Measurements from ENCODE around the gene ALDH2. TPM values are rescaled to one million over a fixed set of nuclear protein-coding genes. Genes with fewer than 3 reads are reported as not detected.

Gene ALDH2
- total and polyA plus RNA-seq, 9 of the 15 experiments (the other 6 are each of a cell fraction or from before 2014, with no cell fraction given): 1.9 to 22.5 (median 12.2) TPM

DNA sequence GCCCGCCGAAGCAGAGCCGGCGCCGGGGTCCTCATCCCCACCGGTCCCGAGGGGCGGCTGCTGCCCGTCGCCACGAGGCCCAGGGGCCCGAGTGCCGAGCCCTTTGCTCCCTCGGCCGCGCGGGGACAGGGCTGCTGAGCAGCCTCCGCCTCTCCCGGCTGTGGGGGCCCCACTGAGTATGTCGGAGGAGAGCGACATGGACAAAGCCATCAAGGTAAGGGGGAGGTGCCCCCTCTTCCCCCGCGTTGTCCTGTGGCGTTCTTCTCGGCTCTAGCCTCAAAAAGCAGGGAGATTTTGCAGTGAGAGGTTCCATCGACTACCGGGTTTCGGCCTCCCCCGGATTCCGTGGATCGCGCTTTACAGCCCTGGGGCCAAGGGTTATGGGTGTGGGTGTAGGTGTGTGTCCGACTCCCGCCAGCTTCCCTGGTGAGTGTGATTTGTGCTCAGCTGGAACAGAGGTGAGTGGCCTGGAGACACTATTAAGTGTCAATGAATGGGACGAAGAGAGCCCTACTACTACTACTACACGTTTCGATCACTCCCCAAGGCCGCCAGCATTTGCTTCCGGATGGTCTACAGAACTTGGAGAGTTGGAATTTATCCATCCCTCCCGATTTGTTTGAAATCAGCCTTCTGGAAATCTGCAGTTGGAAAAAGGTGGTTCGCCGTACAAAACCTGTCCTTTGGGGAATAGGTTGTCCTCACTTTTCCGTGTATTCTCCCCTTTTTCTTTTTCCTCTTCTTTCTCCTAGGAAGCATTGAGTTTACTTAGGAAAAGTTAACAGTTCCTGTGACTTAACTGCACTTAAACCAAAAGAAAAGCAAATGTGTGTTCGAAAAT, 76.0 kb downstream of the ALDH2 start:
- ATAC-seq (peak; percentile 55), DNase-seq (ENCODE audit: extremely low read depth in 1 of 4, low spot score in 3 of 4) (peak in 2 of 4 experiments; percentile 52 to 78), FAIRE-seq (peak; percentile 15)
- Histone ChIP-seq H3K4me2 (ENCODE audit: insufficient read depth, low read length) (peak overlapping the region; percentile 98), H3K9ac (ENCODE audit: insufficient read depth in 1 of 2, low read depth in 2 of 2, low read length in 2 of 2) (peak overlapping the region; percentile 94 to 98), H3K27me3 (ENCODE audit: control insufficient read depth in 2 of 2, insufficient read depth in 2 of 2, low read length in 2 of 2) (no peaks in the 10 kb centered on the region), H3K9me3 (replicated peaks; ENCODE audit: control insufficient read depth, insufficient read depth, low read depth, low read length) (no peaks in the 10 kb centered on the region), H3K79me2 (ENCODE audit: control insufficient read depth, insufficient read depth, low read length) (peaks cover 85% of the 10 kb centered on the region), H3K9me1 (ENCODE audit: control insufficient read depth, insufficient read depth, low read length) (peaks cover 3% of the 10 kb centered on the region), H2AFZ (ENCODE audit: low read depth, low read length) (peak overlapping the region; percentile 88), H4K20me1 (replicated peaks; ENCODE audit: control insufficient read depth, insufficient read depth, low read length) (0 out of 2 replicates have a peak, but pooled peaks cover 4% of the 10 kb centered on the region), H3K4me1 (replicated peaks in 1 of 2; ENCODE audit: control insufficient read depth in 2 of 2, insufficient read depth in 2 of 2, low read length in 2 of 2) (peaks cover 23 to 36% of the 10 kb centered on the region in 2 experiments; a peak in 4 of 5 replicates), H3K36me3 (ENCODE audit: control insufficient read depth, insufficient read depth, low read length) (peaks cover 44% of the 10 kb centered on the region), H3K27ac (ENCODE audit: extremely low read depth, low read depth, low read length) (peak overlapping the region; percentile 98), H3K4me3 (peak overlapping the region; percentile 85)
- CTCF ChIA-PET (ENCODE audit: low intra/inter-chr PET ratio): no interaction called here
- POLR2A ChIA-PET: interaction anchor here (0.6 to 2.1 kb wide), 11 partner anchors 10 to 1256 kb away, joined by 3 to 12 read pairs (median 3); partner anchors contain the start of genes ERP29 and TMEM116
- intact Hi-C loops (cut with micrococcal nuclease) (loop anchor here (5.0 to 10.0 kb wide), 2 partner anchors 170 to 562 kb away; partner anchors contain the start of genes ERP29, RPL6 and TMEM116), in situ Hi-C loops (cut with MboI) (no loop called here)
- under 1% methylated on average over 42 of the region's 44 CpGs for WGBS (ENCODE audit: insufficient coverage, low coverage, missing lambda C conversion rate)
- BruUV-seq (replicated peaks): TSS peak; percentile 56
- TF ChIP-seq ZNF175 (CRISPR knock-in tag; IDR thresholded peaks at IDR 0.05; ENCODE audit: low read depth) (no peak), MTA3 (IDR thresholded peaks at IDR 0.05; ENCODE audit: borderline replicate concordance) (no peak), BCOR (IDR thresholded peaks at IDR 0.05) (no peak), RB1 (IDR thresholded peaks at IDR 0.05; ENCODE audit: low read depth) (no peak), RBFOX2 (IDR thresholded peaks at IDR 0.05; ENCODE audit: low read depth, low read length) (peak; percentile 50), CEBPG (CRISPR knock-in tag; IDR thresholded peaks at IDR 0.05) (0 out of 2 replicates have a peak, but pooled peaks have one; percentile 9), CEBPG (tag; conservative IDR thresholded peaks at IDR 0.05 in 1 of 2, IDR thresholded peaks at IDR 0.05 in 1 of 2) (no peak), EGR1 (conservative IDR thresholded peaks at IDR 0.05) (peak; percentile 66)
- TF ChIP-seq, protein P1, sequence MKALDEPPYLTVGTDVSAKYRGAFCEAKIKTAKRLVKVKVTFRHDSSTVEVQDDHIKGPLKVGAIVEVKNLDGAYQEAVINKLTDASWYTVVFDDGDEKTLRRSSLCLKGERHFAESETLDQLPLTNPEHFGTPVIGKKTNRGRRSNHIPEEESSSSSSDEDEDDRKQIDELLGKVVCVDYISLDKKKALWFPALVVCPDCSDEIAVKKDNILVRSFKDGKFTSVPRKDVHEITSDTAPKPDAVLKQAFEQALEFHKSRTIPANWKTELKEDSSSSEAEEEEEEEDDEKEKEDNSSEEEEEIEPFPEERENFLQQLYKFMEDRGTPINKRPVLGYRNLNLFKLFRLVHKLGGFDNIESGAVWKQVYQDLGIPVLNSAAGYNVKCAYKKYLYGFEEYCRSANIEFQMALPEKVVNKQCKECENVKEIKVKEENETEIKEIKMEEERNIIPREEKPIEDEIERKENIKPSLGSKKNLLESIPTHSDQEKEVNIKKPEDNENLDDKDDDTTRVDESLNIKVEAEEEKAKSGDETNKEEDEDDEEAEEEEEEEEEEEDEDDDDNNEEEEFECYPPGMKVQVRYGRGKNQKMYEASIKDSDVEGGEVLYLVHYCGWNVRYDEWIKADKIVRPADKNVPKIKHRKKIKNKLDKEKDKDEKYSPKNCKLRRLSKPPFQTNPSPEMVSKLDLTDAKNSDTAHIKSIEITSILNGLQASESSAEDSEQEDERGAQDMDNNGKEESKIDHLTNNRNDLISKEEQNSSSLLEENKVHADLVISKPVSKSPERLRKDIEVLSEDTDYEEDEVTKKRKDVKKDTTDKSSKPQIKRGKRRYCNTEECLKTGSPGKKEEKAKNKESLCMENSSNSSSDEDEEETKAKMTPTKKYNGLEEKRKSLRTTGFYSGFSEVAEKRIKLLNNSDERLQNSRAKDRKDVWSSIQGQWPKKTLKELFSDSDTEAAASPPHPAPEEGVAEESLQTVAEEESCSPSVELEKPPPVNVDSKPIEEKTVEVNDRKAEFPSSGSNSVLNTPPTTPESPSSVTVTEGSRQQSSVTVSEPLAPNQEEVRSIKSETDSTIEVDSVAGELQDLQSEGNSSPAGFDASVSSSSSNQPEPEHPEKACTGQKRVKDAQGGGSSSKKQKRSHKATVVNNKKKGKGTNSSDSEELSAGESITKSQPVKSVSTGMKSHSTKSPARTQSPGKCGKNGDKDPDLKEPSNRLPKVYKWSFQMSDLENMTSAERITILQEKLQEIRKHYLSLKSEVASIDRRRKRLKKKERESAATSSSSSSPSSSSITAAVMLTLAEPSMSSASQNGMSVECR (CRISPR knock-in tag; IDR thresholded peaks at IDR 0.05): peak; percentile 46; the same call in 1 of the 2 replicates

All from K562 (cell line).